HL-60/S4 (cell line): ENCODE measurements around the gene TM9SF3.

ENCODE experiments used
- in situ Hi-C: fragments of 300-500 bp; cut with MboI; formaldehyde crosslinking; loops from 2 replicates; pipeline ENCODE4 v1.14.3; 2022; ENCODE audit warnings: low sequenced_read_pairs

TM9SF3 gene

DNA sequence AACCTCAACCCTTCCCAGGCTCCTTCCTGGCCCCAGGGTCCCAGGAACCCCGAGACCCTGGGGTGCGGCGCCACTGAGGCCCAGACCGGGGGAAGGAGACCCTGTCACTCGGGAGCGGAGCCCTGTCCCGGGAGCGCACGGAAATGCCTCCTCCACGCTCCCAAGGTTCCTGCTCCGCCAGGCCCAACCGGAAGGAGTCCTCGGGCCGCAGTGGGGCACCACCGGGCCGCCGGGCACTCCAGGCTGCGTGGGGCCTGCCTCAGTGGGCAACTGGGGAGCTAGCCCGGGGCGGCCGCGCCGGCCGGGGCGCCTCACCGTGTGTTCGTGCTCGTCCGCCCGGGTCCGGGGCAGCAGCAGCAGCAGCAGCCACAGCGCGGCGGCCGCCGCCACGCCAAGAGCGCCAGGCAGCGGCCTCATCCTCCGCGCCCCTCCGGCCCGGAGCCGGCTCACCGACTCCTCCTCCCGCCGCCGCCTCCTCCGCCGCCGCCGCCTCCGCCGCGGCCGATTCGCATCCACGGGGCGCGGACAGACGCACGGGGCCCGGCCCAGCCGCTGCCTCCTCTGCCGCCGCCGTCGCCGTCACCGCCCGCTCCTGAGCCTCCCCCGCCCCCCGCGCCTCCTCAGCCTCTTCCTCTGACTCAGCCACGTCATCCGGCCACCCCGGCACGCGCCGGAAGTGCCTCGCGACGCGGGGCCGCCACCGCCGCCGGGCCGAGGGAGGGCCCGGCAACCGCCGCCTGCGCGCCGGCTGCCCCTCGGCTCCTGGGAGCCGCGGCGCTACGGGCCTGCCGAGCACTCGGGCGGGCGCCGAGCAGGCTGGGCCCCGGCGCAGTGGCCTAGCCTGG lies at the start of gene TM9SF3:
TM9SF3 (minus strand) TSS at position 594 of the 845 bp plus-strand sequence; CDS start at position 417, 177 bp downstream.
- in situ Hi-C loops: no loop called here

DNA sequence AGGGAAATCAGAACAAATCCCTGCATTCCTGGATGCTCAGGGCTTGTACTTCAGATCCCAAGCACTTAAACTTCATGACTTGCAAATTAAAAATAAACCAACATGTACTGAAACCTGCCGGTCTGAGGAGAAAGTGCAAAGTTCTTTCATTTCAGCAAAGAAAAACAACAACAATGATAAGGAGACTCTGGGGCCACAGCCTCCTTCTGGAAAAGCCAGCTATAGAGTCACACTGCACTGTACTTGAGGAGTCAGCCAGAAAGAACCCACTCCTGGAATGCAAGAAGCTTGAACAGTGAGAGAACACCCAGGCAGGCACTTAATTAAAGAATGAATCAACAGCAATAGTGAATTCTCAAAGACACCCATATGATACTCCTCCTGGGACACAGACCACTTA lies 49.7 kb upstream of the TM9SF3 start:
- in situ Hi-C loops: no loop called here

DNA sequence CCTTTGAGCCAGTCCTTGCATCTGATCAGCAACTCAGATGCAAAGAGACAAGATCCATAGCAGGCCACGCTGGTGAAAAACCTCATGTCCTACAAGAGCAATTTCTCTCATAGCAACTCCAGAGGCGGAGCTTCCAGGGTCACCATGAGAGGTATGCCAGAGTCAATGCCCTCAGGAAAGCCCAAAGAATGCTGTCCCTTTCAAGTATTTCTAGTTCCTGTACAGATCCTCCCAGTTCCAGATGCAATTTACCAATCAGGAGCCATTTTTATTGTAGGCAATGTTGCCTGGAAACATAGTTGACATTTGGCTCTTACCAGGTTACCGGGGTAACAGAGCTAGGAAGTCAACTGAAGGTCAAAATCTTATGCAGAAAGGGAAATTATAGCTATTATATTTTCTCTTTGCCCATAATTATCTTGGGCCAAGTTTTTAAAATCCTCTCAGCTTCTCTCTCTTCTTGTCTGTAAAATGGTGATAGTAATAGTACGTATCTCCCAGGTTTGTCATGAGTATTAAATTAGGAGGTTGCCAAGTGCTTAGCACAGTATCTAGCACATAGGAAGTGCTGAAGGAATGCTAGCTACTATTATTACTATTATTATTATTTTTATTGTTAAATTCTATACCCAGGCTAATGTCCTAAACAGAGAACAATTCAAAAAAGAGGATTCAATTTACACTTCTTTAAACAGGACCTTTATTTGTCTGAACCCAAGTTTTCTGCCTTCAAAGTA lies 46.3 kb upstream of the TM9SF3 start:
- in situ Hi-C loops: no loop called here

DNA sequence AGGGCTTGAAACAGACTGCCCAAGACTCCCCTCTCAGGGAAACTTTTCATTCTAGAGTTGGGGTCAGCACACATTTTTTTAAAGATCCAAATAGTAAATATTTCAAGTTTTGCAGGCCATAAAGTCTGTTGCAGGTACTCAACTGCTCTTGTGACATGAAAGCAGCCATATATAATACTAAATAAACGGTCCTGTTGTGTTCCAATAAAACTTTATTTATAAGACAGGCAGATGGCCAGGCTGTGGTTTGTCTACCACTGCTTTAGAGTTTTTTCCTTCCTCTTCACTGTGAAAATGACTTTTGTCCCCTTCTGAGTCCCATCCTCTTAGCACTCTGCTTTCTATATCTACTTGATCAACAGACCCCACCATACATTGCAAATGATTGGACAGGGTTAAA lies 40.5 kb upstream of the TM9SF3 start:
- in situ Hi-C loops: no loop called here

DNA sequence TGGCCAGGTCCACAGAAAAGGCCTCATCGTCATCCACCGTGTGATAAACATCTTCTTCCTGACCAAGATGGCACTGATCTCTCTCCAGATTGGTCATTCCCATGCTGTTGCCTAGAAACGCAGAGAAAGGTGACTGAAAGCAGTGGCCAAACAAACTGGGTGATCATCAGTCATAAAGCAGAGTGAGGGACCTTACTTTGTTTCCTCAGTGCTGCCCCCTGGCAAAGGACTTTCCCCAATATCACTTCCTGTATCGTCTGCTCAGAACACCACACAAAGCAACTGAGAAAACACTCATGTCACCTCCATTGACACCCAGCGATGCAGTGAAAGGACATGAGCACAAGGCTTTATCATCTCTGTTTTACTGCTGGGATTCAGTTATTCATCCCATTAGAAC lies 40.0 kb upstream of the TM9SF3 start:
- in situ Hi-C loops: no loop called here

DNA sequence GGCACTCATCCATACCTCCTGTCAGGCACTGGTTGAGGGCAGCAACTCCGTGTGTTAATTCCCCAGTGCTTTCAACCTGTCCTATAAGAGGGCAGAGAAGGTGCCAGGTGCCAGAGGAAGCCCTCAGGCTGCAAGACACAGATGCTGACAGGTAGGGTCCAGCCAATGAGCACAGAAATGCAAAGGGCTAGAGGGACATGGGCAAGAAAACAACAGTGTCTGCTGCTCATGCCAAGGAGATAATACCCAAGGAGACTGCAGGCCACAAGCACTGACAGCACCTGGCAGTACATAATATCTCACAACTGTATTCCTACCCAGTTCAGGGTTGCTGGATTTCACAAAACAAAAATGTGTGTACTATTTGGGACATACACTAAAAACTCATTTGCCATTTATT lies 38.4 kb upstream of the TM9SF3 start:
- in situ Hi-C loops: no loop called here

DNA sequence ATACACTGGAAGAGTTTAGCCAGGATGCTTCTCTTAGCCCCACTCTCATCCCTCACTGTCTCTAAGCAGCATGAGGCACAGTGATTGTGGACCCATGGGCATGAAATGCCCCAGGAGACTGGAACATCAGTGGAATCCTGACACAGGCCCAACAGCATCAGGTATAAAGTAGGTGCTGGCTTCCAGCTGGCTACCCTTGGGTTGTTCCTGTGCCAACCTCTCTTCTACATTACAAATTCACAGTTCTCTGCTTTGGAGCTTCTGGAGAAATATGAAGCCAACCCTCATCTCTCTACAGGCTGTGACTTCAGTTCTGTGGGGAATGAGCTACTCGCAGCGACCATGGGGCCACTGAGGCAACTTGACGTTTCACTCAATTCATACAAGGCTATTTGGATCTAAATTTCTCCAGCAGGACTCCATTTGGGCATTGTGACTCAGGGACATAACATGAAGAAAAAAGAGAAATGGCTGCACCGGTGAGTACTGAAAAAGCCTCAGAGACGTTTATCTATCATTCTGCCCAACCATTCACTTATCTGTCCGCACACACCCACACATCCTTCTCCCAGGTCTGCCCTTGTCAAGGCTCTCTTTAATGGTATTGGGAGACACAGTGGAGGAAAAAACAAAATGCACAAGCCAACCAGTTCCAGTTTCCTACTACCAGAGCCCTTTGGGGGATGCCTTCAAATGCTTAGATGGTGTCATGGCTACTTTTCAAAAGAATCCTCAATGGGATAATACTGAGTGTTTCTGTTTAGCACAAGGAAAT lies 35.4 kb upstream of the TM9SF3 start:
- in situ Hi-C loops: no loop called here

DNA sequence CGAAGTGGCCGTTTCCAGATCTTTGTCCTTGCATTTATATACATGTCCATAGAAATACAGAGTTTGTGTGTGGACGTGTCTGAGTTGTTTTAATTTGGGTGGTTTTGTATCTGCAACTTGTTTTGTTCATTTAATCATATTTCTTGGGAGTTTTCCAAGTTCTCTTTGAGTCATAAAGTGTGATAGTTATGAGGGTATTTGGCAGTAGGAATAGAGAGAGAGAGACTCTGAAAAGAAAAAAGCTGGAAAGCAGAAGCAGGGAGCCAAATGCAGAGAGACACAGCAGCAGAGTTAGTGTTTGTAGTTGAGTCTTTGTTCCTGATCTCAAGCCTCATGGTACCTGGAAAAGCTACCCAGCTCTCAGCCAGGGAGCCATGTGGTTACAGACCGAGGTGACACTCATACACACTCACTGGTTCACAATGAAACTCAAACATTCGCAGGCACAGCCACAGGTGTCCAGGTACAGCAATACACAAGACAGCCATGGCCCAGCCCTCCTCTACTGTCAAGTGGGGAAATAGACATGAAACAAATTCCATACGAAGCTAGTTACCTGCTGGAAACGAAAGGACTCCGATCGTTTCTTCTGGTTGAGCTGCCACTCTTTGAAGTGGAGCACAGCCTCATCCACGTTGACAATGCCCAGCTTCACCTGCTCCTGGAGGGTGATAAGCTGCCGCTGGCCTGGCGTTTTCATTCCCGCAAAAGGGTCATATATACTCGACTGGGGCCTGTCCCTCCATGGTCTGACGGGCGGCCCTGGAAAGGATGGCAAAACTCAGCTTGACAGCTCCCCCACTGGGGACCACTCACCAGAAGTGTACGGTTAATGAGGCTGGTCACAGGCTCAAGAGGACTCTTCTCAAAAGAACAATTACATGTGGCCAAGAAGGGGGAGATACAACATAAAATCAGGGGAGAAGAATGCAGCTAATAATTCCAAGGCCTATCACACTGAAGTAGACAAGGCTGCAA lies 33.3 kb upstream of the TM9SF3 start:
- in situ Hi-C loops: no loop called here

DNA sequence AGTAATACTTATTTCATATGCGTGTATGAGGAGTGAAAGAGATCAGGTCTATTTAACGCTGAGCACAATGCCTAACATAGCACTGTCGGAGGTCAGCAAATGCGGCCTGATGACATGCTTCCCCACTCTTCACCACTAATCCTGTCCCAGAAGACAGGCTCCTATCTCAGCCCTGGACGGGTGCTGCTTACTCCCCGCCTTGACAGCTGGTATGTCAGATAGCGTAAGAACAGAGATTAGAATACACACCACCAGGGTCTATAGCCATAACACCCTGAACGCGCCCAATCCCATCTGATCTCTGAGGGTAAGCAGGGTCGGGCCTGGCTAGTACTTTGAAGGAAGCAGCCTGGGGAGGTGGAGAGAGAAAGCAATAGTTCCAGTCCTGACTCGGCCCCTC lies 32.3 kb upstream of the TM9SF3 start:
- in situ Hi-C loops: no loop called here

DNA sequence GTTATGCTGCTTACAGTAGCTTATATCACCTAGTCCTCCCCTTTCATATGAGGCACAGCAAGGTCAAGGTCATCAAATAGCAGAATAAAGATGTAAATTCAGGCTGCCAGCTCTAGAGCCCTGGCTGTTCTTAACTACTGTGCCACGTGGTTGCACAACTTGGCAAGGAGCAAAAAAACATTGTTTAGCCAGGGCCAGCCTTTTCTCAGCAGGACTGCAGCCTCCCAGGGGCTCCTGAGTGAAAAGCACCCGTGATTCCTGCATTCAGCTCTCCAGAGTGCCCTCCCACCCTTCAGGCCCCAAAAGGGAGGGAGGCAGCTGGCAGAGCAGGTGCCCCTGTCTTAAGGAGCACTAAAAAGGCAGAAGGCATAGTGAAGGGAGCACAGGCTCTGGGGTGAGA lies 31.8 kb upstream of the TM9SF3 start:
- in situ Hi-C loops: no loop called here

DNA sequence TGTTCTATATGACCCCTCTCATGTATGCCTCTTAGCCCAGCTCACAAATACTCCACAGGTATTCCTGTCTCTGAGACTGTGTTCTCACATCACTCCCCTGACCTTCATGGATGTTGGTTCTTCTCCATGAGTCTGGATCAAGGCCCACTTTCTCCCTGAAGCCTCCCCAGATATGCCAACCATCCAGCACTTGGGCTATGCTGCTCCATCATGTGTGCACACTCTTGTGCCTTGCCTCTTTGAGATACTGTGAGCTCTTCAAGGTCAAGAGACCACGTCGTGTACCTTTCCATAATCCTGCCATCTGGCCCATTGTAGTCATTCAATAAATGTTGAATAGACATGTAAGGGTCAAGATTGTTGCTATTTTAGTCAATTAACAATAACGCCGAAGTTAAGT lies 30.1 kb upstream of the TM9SF3 start:
- in situ Hi-C loops: no loop called here

DNA sequence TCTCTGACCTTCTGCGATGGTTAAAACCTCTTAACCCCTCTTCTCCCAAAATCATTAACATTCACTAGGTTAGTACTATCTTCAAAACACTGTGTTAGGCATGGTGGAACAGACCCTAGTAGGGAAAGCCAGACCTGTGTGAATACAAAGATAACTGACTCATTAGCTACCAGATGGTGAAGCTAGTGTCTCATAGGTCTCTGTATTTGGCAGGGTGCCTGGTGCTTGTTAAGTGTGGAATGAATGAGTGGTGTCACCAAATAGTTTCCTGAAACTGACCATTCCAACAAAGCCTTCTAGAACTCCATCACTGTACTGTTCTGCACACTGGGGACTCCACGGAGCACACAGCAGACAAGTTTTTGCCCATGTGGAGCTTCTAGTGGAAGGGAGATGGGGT lies 27.7 kb upstream of the TM9SF3 start:
- in situ Hi-C loops: no loop called here

DNA sequence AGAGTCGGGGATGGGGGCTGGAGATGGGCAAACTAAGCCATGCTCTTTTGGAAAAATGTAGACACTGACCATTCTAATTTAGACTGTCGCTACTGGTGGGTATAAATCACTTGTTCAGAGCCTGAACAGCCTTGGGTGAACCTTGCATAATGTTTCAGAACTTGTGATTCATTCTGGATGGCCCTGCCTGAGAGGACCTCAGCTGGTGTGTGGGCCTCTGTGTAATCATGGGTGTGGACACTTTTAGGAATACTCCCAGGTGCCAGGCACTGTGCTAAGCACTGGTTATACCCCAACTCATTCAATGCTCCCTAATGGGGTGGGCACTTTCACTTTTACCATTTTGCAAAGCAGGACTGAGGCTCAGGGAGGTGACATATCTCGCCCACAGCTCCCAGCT lies 26.8 kb upstream of the TM9SF3 start:
- in situ Hi-C loops: no loop called here

DNA sequence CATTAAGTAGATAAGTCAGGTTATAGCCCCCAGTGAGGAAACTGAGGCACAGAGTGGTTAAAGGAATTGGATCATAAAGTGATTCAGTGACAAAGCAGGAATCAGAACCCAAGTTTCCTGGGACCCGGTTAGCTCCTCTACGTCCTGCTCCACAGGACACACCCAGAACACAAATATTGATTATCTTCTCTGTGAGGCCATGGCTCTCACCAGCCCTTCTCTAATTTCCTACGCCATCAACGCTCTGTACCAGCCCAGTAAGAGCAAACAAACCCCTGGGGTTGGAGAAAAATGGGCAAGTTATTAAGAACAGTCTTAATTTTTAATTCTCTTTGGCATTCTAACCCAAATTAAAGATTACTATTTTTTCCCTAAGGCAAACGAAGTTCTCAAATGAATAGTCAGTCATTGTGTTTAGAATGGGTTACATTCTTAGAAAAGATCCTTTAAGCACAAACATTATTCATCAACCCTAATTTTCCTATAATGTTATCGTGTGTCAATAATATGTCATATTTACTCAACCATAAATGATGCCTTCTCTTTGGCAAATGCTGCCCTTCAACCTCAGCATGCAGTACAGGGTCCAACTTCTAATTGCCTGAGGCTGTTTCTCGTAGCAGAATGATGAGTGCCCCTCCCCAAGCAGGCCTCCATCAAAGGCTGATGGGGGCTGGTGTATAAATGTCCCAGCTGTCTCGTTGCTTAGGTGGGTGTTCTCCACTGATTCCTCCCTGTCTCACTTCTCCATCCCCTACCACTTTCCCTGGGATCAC lies 25.4 kb upstream of the TM9SF3 start:
- in situ Hi-C loops: no loop called here

DNA sequence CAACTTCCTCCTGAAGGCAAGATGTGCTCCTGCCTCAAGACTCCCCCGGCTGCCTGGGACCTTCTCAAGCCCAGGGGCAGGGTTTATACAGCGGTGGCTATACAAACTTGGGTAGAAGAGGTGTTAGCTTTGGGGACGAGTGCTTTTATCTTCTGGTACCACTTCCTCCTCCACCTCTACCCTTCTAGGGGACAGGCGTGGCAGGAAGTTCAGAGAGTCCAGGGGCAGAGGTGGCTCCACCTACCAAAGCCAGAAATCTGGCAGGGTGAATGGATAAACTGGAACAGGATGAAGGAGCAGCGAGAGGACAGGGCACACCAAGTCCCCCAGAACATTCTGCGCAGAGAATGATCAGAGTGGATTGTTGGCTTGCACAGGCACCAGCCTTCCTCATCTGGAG lies 24.0 kb upstream of the TM9SF3 start:
- in situ Hi-C loops: no loop called here

DNA sequence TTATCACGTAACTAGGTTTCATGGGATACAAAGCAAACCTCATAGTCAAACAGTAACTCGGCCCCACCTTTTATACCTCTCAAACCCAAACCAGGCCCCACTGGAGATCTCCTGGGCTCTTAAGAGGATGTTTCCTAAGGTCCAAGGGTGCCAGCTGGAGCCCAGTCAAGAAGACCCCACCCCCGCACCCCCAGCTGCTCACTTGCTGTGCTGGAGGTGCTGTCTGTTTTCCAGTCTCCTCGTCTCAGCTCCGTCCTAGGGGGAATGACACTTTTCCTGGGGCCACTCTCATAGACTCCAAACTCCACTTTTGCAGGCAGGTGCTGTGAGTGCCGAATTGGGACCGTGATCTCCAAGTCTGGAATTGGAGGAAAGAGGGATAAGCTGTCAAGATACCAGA lies 22.7 kb upstream of the TM9SF3 start:
- in situ Hi-C loops: no loop called here

DNA sequence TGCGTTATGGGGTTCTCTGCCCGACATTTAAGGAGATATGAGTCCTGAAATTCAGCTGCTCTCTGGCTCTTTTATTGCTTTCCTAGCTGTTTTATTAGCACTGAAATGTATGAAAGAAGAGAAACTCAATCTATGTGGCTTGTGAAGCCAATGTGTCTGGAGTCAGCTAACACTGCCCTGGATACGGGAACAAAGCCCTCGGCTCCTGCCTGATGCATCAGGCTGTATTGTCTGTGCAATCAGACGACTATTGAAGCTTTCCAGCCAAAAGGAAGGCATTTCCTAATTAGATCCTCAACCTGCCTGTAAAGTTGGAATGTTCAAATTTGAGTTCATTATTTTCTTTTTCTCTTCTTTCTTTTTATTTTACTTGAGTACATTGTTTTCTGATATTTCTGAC lies 22.0 kb upstream of the TM9SF3 start:
- in situ Hi-C loops: no loop called here

DNA sequence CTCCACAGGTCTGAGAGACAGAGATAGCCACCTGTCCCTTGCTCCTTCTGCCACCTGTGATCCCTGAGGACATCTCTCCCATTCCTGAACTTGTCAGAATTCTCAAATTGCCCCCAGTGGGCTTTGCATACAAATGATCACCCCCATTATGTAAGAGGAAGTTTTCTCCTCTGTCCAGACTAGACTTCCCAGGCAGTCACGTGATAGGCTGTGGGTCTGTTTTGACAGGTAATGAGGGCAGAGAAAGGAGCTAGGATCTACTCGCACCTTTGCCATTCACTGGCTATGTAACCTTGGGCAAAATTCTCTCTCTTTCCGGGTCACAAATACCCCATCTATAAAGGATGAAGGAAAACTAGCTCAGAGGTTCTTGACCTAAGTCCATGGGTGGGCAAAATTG lies 21.4 kb upstream of the TM9SF3 start:
- in situ Hi-C loops: no loop called here

DNA sequence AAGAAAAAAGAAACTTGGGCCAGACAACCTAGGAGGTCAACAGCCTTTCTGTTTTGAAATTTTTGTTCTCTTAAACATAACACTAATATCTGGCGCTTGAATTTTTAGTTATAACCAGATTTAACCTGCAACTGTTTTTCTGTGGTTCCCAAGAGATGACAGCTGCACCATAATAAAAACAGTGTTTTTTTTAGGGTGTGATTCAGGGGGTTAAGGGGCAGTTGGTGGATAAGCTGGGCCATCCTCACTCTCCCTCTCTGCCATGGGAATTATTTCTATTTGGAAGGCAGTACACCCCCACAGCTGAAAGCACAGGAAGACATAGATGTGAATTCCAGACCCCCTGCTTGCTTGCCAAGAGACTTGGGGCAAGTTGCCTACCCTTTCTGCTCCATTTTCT lies 20.1 kb upstream of the TM9SF3 start:
- in situ Hi-C loops: no loop called here

DNA sequence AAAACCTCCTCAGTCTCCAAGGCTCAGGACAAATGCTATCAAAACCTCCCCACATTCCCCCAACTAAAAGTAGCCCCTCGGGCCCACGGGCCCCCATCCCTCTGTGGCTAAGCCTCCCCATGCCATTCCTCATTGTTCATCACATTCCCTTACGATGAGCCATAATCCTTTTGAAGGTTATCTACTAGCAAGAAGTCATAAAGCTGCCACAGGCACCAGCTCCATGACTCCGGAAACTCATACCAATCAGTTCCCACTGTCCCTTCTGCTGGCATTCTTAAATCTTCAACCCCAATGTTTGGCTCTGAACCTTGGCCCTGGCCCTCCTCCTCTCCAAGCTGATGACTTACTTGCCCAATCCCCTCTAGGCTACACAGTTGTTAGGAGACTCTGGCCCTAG lies 19.4 kb upstream of the TM9SF3 start:
- in situ Hi-C loops: no loop called here
